Measurements from ENCODE around the gene HTN1. TPM values are rescaled to one million over a fixed set of nuclear protein-coding genes. Genes with fewer than 3 reads are reported as not detected.

Gene HTN1
- total RNA-seq, 4 donors from 2014 or later: not detected

DNA sequence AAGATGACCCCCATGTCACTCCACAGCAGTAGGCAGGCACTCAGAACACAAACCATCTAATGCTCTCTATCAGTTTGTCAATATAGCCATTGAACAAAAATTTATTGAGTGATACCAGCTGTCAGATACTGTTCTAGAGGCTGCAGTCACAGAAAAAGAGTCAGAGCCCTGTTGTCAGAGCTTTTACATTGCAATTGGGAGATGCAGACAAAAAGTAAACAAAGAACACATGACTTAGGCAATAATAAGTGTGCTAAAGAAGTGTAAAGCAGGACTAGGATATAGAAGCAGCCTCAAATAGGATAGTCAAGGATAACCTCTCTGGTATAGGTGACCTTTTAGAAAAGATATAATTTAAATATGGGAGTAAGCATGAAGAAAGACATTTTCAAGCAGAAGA, 8.9 kb downstream of the HTN1 start:
- H3K9me3 ChIP-seq: peaks cover 0 to 12% (median 0%) of the 10 kb centered on the region in 3 donors
- H3K27me3 ChIP-seq: no peaks in the 10 kb centered on the region
- ATAC-seq: no peak
- no peak overlapping the region for H3K27ac ChIP-seq
- no peaks in the 10 kb centered on the region for H3K36me3 ChIP-seq
- no peak overlapping the region for H3K4me3 ChIP-seq
- no peaks in the 10 kb centered on the region for H3K4me1 ChIP-seq
- TF ChIP-seq, protein P1, sequence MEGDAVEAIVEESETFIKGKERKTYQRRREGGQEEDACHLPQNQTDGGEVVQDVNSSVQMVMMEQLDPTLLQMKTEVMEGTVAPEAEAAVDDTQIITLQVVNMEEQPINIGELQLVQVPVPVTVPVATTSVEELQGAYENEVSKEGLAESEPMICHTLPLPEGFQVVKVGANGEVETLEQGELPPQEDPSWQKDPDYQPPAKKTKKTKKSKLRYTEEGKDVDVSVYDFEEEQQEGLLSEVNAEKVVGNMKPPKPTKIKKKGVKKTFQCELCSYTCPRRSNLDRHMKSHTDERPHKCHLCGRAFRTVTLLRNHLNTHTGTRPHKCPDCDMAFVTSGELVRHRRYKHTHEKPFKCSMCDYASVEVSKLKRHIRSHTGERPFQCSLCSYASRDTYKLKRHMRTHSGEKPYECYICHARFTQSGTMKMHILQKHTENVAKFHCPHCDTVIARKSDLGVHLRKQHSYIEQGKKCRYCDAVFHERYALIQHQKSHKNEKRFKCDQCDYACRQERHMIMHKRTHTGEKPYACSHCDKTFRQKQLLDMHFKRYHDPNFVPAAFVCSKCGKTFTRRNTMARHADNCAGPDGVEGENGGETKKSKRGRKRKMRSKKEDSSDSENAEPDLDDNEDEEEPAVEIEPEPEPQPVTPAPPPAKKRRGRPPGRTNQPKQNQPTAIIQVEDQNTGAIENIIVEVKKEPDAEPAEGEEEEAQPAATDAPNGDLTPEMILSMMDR (IDR thresholded peaks at IDR 0.05): no peak
- TF ChIP-seq POLR2AphosphoS5 (IDR thresholded peaks at IDR 0.05): no peak
- no peak for TF ChIP-seq POLR2A (IDR thresholded peaks at IDR 0.05)
- no peak for TF ChIP-seq EP300 (IDR thresholded peaks at IDR 0.05)

GRCh38 chr4:70062000-70062399, 11.8 kb downstream of the HTN1 start:
- no peaks in the 10 kb centered on the region for H3K4me1 ChIP-seq
- no peak overlapping the region for H3K4me3 ChIP-seq
- H3K36me3 ChIP-seq: no peaks in the 10 kb centered on the region
- no peaks in the 10 kb centered on the region for H3K9me3 ChIP-seq
- no peak for ATAC-seq
- H3K27me3 ChIP-seq: no peaks in the 10 kb centered on the region
- no peak overlapping the region for H3K27ac ChIP-seq
- TF ChIP-seq EP300 (IDR thresholded peaks at IDR 0.05) (no peak), POLR2A (IDR thresholded peaks at IDR 0.05) (no peak), POLR2AphosphoS5 (IDR thresholded peaks at IDR 0.05) (no peak)
- 75 to 77% methylated on average over 1 of the region's 1 CpG for WGBS, 2 donors (ENCODE audit: low coverage in 1 of 2)

DNA sequence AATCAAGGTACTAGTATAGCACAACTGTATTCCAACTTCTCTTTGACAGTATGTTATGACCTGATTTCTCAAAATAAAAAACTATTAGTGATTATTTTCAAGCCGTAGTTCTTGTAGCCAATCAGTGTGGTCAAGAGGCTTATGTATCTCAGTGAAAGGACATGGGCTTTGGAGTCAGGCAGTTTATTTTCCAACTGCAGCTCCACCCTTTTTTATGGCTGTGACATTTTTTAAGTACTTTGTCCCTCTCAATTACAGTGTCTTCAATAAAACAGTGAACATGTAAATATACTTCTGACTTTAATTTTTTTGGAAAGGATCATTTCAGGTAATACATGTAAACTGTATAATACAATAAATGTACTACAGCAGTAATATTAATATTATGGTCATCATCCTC, 30.0 kb downstream of the HTN1 start:
- no peak overlapping the region for H3K27ac ChIP-seq
- H3K4me1 ChIP-seq: no peaks in the 10 kb centered on the region
- no peak overlapping the region for H3K4me3 ChIP-seq
- no peaks in the 10 kb centered on the region for H3K9me3 ChIP-seq
- H3K27me3 ChIP-seq: no peaks in the 10 kb centered on the region
- no peaks in the 10 kb centered on the region for H3K36me3 ChIP-seq
- no peak for ATAC-seq
- 58 to 92% methylated on average over 1 of the region's 1 CpG for WGBS, 2 donors (ENCODE audit: low coverage in 1 of 2)
- TF ChIP-seq POLR2A (IDR thresholded peaks at IDR 0.05): no peak
- no peak for TF ChIP-seq POLR2AphosphoS5 (IDR thresholded peaks at IDR 0.05)
- TF ChIP-seq EP300 (IDR thresholded peaks at IDR 0.05): no peak
- TF ChIP-seq, protein P1 (IDR thresholded peaks at IDR 0.05): no peak

- no peak for ATAC-seq
These were observed 49.0 kb downstream of the HTN1 start for GRCh38 chr4:70099206-70099605.

More at GRCh38 chr4:70099206-70099605, 49.0 kb downstream of the HTN1 start:
- no peaks in the 10 kb centered on the region for H3K36me3 ChIP-seq
- no peaks in the 10 kb centered on the region for H3K4me1 ChIP-seq
- TF ChIP-seq POLR2AphosphoS5 (IDR thresholded peaks at IDR 0.05): no peak
- no peak for TF ChIP-seq POLR2A (IDR thresholded peaks at IDR 0.05)
- TF ChIP-seq, protein P1 (IDR thresholded peaks at IDR 0.05): no peak
- TF ChIP-seq EP300 (IDR thresholded peaks at IDR 0.05): no peak
- H3K27me3 ChIP-seq: no peaks in the 10 kb centered on the region
- WGBS, 2 donors (ENCODE audit: low coverage in 1 of 2): 72 to 89% methylated on average over 3 of the region's 3 CpGs
- no peak overlapping the region for H3K27ac ChIP-seq
- H3K9me3 ChIP-seq: no peaks in the 10 kb centered on the region
- H3K4me3 ChIP-seq: no peak overlapping the region

Other genes starting within 250 kb of the HTN1 start
- not detected for gene SULT1E1, start 190.3 kb upstream of the HTN1 start, total RNA-seq
- not detected for gene CSN1S1, start 119.4 kb upstream of the HTN1 start, total RNA-seq
- not detected for gene CSN2, start 84.7 kb upstream of the HTN1 start, total RNA-seq
- gene STATH, start 54.5 kb upstream of the HTN1 start, total RNA-seq: not detected
- gene HTN3, start 22.0 kb upstream of the HTN1 start, total RNA-seq: not detected
- gene PRR27, start 103.8 kb downstream of the HTN1 start, total RNA-seq: not detected
- gene ODAM, start 145.3 kb downstream of the HTN1 start, total RNA-seq: 1 to 10 TPM in 1 of 4 donors, not detected in 3; 1.1 TPM
- gene FDCSP, start 175.7 kb downstream of the HTN1 start, total RNA-seq: 10 to 100 TPM in 1 of 4 donors, not detected in 3; 19.1 TPM
- gene CSN3, start 192.2 kb downstream of the HTN1 start, total RNA-seq: not detected

All from gastroesophageal sphincter (tissue), 4 donors.